Memory B cell (primary cell): ENCODE results near the gene CA5A.
"Not testable (repeated sequence)": the region's sequence is repeated elsewhere in the genome, so short reads cannot be mapped to it uniquely, and the experiment has no call there.

Experiments used
- ATAC-seq: fragments of 150-1000 bp; cut with Tn5 transposase; 2 replicates; pipeline ENCODE4 v1.10.0; 2021; ENCODE audit warnings: low read depth, mild to moderate bottlenecking, moderate library complexity
- DNase-seq, 2 donors: peaks; one replicate each; pipeline ENCODE4 v3.0.0; 2022; ENCODE audit warnings: low spot score in 2 of 2
- H3K27ac Mint-ChIP-seq: one replicate; pipeline ENCODE4 v1.8.0; 2022; ENCODE audit warnings: mild to moderate bottlenecking, moderate library complexity, mixed read lengths
- H3K27me3 Mint-ChIP-seq: one replicate; pipeline ENCODE4 v1.8.0; 2022; ENCODE audit warnings: mixed read lengths
- H3K36me3 Mint-ChIP-seq: one replicate; pipeline ENCODE4 v1.8.0; 2022; ENCODE audit warnings: mild to moderate bottlenecking, mixed read lengths
- H3K4me1 Mint-ChIP-seq: one replicate; pipeline ENCODE4 v1.8.0; 2022; ENCODE audit warnings: mixed read lengths
- H3K4me3 Mint-ChIP-seq: one replicate; pipeline ENCODE4 v1.8.0; 2022; ENCODE audit warnings: mild to moderate bottlenecking, moderate library complexity, mixed read lengths
- H3K9me3 Mint-ChIP-seq: one replicate; pipeline ENCODE4 v1.8.0; 2022; ENCODE audit warnings: mixed read lengths

The CA5A gene

GRCh38 chr16:87947356-87948118, 11.2 kb upstream of the CA5A start:
- peaks cover 13% of the 10 kb centered on the region for H3K4me1 Mint-ChIP-seq
- ATAC-seq, result no peak
- H3K4me3 Mint-ChIP-seq, result peak overlapping the region; percentile 30
- no peak for DNase-seq
- H3K27ac Mint-ChIP-seq, result no peak overlapping the region
- no peaks in the 10 kb centered on the region for H3K36me3 Mint-ChIP-seq
- H3K9me3 Mint-ChIP-seq, result no peaks in the 10 kb centered on the region
- peaks cover 4% of the 10 kb centered on the region for H3K27me3 Mint-ChIP-seq

GRCh38 chr16:87946596-87947347, 10.4 kb upstream of the CA5A start:
- Mint-ChIP-seq H3K4me1 (peaks cover 8% of the 10 kb centered on the region), H3K27ac (no peak overlapping the region)
- ATAC-seq, result no peak

DNA sequence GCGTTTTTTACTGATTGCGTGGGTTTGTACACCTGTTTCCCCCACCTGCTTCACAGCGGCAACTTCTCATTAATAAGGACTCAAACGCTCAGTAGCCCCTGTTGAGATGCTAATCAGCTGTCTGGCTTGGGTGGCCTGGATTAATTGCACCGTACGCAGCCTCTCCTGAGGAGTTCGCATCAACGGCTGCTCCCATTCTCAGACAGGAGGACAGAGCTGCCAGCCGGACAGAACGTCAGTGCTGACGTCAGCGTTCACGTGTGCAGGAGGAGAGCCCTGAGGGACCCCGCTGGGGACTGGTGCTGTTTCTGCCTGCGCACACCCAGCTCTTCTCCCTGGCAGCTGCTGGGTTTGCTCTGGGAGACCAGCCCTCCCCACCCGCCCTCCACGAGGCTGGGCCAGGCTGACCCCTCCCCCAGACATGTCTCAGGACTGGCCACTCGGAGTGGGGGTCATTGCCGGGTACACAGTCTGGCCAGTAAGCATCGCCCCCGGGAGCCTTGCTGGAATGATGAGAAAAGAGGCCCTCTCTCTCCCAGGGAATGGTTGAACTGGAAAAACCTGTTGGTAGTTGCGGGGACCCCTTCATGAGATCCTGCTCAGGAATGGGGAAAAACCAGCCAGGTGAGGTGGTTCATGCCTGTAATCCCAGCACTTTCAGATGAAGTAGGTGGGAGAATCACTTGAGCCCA, 9.2 kb upstream of the CA5A start:
- Mint-ChIP-seq H3K4me3 (peak overlapping the region; percentile 72), H3K9me3 (no peaks in the 10 kb centered on the region), H3K4me1 (peaks cover 8% of the 10 kb centered on the region), H3K36me3 (no peaks in the 10 kb centered on the region), H3K27me3 (peaks cover 4% of the 10 kb centered on the region), H3K27ac (peak overlapping the region; percentile 41)
- DNase-seq, result no peak
- ATAC-seq, result peak; percentile 79

More at GRCh38 chr16:87946596-87947347, 10.4 kb upstream of the CA5A start:
- Mint-ChIP-seq H3K4me3 (no peak overlapping the region), H3K27me3 (peaks cover 4% of the 10 kb centered on the region), H3K9me3 (no peaks in the 10 kb centered on the region), H3K36me3 (no peaks in the 10 kb centered on the region)
- DNase-seq, result no peak

DNA sequence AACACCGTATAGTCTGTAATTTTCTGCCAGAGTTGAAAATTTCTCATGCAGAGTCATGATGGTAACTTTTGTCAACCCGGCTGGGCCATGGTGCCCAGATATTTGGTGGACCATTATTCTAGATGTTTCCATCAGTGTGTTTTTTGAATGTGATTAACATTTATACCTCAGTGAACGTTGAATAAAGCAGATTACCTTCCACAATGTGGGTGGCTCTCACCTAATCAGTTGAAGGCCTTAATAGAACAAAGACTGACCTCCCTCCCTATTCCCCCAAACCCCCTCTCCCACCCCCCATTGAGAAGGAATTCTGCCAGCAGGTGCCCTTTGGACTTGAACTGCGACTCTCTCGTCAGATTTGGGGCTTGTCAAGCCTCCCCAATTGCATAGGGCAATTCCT, 6.4 kb upstream of the CA5A start:
- no peak for DNase-seq
- peaks cover 7% of the 10 kb centered on the region for H3K27me3 Mint-ChIP-seq
- H3K36me3 Mint-ChIP-seq, result no peaks in the 10 kb centered on the region
- no peak overlapping the region for H3K27ac Mint-ChIP-seq
- no peak for ATAC-seq
- no peak overlapping the region for H3K4me3 Mint-ChIP-seq
- peaks cover 4% of the 10 kb centered on the region for H3K4me1 Mint-ChIP-seq
- H3K9me3 Mint-ChIP-seq, result peaks cover 2% of the 10 kb centered on the region

GRCh38 chr16:87939562-87940423, 3.5 kb upstream of the CA5A start:
- ATAC-seq, result no peak

DNA sequence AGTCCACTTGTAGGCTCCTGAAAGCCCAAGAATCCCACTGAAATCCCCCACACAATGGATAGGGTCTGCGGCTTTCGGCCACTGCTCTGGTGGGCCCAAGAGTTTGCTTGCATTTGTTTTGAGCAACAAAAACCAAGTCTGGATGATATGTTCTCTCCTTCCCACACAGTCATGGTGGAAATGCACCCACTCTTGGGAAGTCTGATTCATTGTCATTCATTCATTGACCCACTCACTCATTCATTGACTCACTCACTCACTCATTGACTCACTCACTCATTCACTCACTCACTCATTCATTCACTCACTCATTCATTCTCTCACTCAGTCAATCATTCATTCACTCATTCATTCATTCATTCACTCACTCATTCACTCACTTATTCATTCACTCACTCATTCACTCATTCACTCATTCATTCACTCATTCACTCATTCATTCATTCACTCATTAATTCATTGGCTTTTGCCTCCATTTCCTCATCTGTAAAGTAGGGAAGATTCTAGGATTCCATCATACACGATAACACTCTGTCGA, 2.2 kb upstream of the CA5A start:
- Mint-ChIP-seq H3K27ac (no peak overlapping the region), H3K4me3 (no peak overlapping the region), H3K36me3 (no peaks in the 10 kb centered on the region), H3K4me1 (peaks cover 13% of the 10 kb centered on the region), H3K27me3 (peaks cover 6% of the 10 kb centered on the region), H3K9me3 (peaks cover 2% of the 10 kb centered on the region)
- DNase-seq, result no peak
- ATAC-seq, result no peak

More at GRCh38 chr16:87939562-87940423, 3.5 kb upstream of the CA5A start:
- Mint-ChIP-seq H3K36me3 (no peaks in the 10 kb centered on the region), H3K4me1 (peaks cover 13% of the 10 kb centered on the region), H3K27me3 (peaks cover 4% of the 10 kb centered on the region), H3K4me3 (no peak overlapping the region), H3K27ac (no peak overlapping the region), H3K9me3 (peaks cover 2% of the 10 kb centered on the region)
- no peak for DNase-seq

- not testable (repeated sequence) for DNase-seq, H3K4me3 Mint-ChIP-seq, H3K27ac Mint-ChIP-seq, H3K27me3 Mint-ChIP-seq, H3K9me3 Mint-ChIP-seq, ATAC-seq, H3K36me3 Mint-ChIP-seq
- H3K4me1 Mint-ChIP-seq, result peaks cover 13% of the 10 kb centered on the region
These were observed 858 bp upstream of the CA5A start for GRCh38 chr16:87937231-87937542.

DNA sequence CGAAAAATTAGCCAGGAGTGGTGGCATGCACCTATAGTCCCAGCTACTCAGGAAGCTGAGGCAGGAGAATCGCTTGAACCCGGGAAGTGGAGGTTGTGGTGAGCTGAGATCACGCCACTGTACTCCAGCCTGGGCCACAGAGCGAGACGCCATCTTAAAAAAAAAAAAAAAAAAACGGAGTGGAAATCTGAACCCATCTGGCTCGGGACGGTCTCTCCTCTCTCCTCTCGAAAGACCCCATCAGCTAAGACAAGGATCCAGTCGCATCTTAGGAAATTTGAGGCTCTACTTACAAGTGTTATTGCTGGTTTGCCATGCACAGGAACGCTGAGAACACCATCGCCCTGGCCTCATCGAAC, 334 bp downstream of the CA5A start:
- H3K4me1 Mint-ChIP-seq, result peaks cover 13% of the 10 kb centered on the region
- not testable (repeated sequence) for ATAC-seq, H3K27me3 Mint-ChIP-seq, H3K36me3 Mint-ChIP-seq, H3K4me3 Mint-ChIP-seq, H3K9me3 Mint-ChIP-seq, DNase-seq, H3K27ac Mint-ChIP-seq

DNA sequence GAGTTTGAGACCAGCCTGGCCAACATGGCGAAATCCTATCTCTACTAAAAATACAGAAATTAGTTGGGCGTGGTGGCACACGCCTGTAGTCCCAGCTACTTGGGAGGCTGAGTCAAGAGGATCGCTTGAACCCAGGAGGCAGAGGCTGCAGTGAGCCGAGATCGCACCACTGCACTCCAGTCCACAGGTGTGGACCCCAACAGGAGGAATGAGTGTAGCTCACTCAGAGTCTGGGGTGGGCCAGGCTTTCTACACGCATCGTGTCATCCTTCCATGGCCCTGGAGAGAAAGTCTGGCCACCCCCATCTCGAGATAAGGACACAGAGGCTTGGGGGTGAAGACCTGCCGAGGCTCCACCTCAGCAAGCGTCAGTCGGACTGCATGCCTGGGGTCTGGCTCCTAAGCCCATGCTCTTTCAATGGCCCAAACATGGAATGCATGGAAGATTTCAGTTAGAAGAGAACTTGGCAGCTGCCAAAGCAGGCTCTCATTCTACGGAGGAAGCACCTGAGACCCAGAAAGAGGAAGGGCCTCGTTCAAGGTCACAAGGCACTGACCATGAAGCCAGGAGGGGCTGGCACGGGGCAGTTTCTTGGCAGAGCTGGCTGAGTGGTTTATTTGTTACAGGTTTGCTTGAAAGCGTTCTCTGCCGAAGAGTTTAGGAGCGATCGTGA, 1.4 kb downstream of the CA5A start:
- H3K4me1 Mint-ChIP-seq, result peaks cover 13% of the 10 kb centered on the region
- ATAC-seq, result peak; percentile 71
- not testable (repeated sequence) for H3K27ac Mint-ChIP-seq, H3K9me3 Mint-ChIP-seq, H3K4me3 Mint-ChIP-seq, H3K36me3 Mint-ChIP-seq, DNase-seq, H3K27me3 Mint-ChIP-seq

- Mint-ChIP-seq H3K9me3 (no peaks in the 10 kb centered on the region), H3K36me3 (no peaks in the 10 kb centered on the region), H3K27me3 (peaks cover 2% of the 10 kb centered on the region), H3K4me1 (peaks cover 10% of the 10 kb centered on the region), H3K27ac (no peak overlapping the region), H3K4me3 (no peak overlapping the region)
- DNase-seq (no peak), ATAC-seq (no peak)
These were observed 3.2 kb downstream of the CA5A start for GRCh38 chr16:87933140-87933495.

- ATAC-seq, H3K36me3 Mint-ChIP-seq, H3K27me3 Mint-ChIP-seq, DNase-seq, H3K9me3 Mint-ChIP-seq, H3K27ac Mint-ChIP-seq, H3K4me3 Mint-ChIP-seq: not testable (repeated sequence)
- peaks cover 10% of the 10 kb centered on the region for H3K4me1 Mint-ChIP-seq
These were observed 3.7 kb downstream of the CA5A start for GRCh38 chr16:87932475-87933139.

- Mint-ChIP-seq H3K9me3 (no peaks in the 10 kb centered on the region), H3K27ac (no peak overlapping the region), H3K4me3 (no peak overlapping the region), H3K4me1 (peaks cover 11% of the 10 kb centered on the region), H3K27me3 (peaks cover 2% of the 10 kb centered on the region), H3K36me3 (no peaks in the 10 kb centered on the region)
- ATAC-seq (no peak), DNase-seq (no peak)
These were observed 4.8 kb downstream of the CA5A start for GRCh38 chr16:87931504-87931903.

- H3K36me3 Mint-ChIP-seq, result no peaks in the 10 kb centered on the region
- no peak for ATAC-seq
- peaks cover 2% of the 10 kb centered on the region for H3K27me3 Mint-ChIP-seq
- peaks cover 16% of the 10 kb centered on the region for H3K4me1 Mint-ChIP-seq
- H3K4me3 Mint-ChIP-seq, result no peak overlapping the region
- no peak for DNase-seq
- H3K27ac Mint-ChIP-seq, result no peak overlapping the region
- no peaks in the 10 kb centered on the region for H3K9me3 Mint-ChIP-seq
These were observed 5.9 kb downstream of the CA5A start for GRCh38 chr16:87930456-87930855.
